GM12892 (cell line): ENCODE data around the gene PRR33.

Experiments used
- POLR2A ChIP-seq: IDR thresholded peaks from 2 replicates; pipeline ENCODE4 v1.6.1; 2011; ENCODE audit warnings: low read depth, low read length, control low read depth
- POLR2AphosphoS5 ChIP-seq: IDR thresholded peaks from 2 replicates; pipeline ENCODE4 v1.6.1; 2011; ENCODE audit warnings: low read depth, low read length, control low read depth
- TAF1 ChIP-seq: IDR thresholded peaks from 2 replicates; pipeline ENCODE4 v1.6.1; 2011; ENCODE audit warnings: low read depth, mild to moderate bottlenecking, control low read depth, low read length, borderline replicate concordance

- TF ChIP-seq POLR2A (no peak), POLR2AphosphoS5 (no peak), TAF1 (no peak)
Measured at GRCh38 chr11:1857064-1857463, 34.6 kb downstream of the PRR33 start.
